ENCODE data around the gene PDXP.

PDXP gene

DNA sequence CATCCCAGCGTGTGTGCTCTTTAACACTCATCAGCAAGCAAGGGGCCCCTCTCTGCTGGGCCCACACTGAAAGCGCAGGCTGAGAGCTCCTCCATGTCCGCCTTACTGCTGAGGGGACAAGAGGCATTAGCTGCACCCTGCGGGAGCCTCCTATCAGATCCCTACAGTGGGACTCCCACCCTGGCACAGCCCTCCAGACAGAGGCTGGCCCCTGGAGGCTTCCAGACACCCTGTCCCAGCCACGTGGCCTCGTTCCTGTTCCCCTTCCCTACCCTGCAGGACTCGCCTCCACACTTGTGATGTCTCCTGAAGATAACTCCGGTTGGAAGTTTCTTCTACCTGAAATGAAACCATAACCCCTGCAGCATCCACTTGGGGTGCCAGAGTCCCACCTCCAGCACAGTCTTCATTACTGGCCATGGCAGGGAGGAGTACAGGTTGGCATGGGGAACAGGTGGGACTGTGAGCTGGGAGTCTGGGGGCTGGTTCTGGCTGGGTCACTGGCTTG, 24.1 kb upstream of the PDXP start:
- TF ChIP-seq, protein P1, sequence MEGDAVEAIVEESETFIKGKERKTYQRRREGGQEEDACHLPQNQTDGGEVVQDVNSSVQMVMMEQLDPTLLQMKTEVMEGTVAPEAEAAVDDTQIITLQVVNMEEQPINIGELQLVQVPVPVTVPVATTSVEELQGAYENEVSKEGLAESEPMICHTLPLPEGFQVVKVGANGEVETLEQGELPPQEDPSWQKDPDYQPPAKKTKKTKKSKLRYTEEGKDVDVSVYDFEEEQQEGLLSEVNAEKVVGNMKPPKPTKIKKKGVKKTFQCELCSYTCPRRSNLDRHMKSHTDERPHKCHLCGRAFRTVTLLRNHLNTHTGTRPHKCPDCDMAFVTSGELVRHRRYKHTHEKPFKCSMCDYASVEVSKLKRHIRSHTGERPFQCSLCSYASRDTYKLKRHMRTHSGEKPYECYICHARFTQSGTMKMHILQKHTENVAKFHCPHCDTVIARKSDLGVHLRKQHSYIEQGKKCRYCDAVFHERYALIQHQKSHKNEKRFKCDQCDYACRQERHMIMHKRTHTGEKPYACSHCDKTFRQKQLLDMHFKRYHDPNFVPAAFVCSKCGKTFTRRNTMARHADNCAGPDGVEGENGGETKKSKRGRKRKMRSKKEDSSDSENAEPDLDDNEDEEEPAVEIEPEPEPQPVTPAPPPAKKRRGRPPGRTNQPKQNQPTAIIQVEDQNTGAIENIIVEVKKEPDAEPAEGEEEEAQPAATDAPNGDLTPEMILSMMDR (IDR thresholded peaks at IDR 0.05), result peak; percentile 40
- Histone ChIP-seq H3K36me3 (ENCODE audit: control insufficient read depth, insufficient read depth, low read length) (no peaks in the 10 kb centered on the region), H3K27me3 (ENCODE audit: control insufficient read depth, insufficient read depth, low read length) (no peaks in the 10 kb centered on the region), H3K79me2 (no peaks in the 10 kb centered on the region), H3K4me1 (peaks cover 47% of the 10 kb centered on the region), H3K9me3 (ENCODE audit: control insufficient read depth, low read length) (no peaks in the 10 kb centered on the region), H3K4me3 (ENCODE audit: low read depth, low read length) (peak overlapping the region; percentile 45), H3K27ac (peak overlapping the region; percentile 95), H3K4me2 (ENCODE audit: low read length) (peak overlapping the region; percentile 78), H3K9ac (no peak overlapping the region), H2AFZ (peak overlapping the region; percentile 57)

DNA sequence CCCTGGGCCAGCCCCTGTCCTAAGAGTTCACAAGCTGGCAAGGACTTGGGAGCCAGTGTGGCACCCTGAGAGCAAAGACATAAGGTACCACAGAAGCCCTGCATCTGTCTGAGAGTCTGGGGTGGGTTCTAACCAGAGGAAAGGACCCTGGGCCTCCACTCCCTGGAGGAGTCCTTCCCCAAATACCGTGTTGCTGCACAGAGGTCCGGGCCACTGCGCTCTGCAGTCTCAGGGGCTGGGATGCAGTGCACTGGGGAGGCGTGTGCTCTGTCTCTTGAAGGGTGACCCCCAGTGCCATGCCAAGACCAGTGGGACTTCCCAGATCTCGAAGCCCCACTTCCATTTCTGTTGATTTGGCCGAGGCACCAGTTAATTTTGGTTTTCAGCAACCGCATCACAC, 23.4 kb upstream of the PDXP start:
- no peaks in the 10 kb centered on the region for H3K27me3 ChIP-seq (ENCODE audit: control insufficient read depth, insufficient read depth, low read length)
- H3K36me3 ChIP-seq (ENCODE audit: control insufficient read depth, insufficient read depth, low read length), result no peaks in the 10 kb centered on the region
- peak overlapping the region; percentile 45 for H3K4me3 ChIP-seq (ENCODE audit: low read depth, low read length)
- peak overlapping the region; percentile 95 for H3K27ac ChIP-seq
- H3K9me3 ChIP-seq (ENCODE audit: control insufficient read depth, low read length), result no peaks in the 10 kb centered on the region
- no peaks in the 10 kb centered on the region for H3K79me2 ChIP-seq
- TF ChIP-seq, protein P1 (IDR thresholded peaks at IDR 0.05), result no peak
- peak overlapping the region; percentile 78 for H3K4me2 ChIP-seq (ENCODE audit: low read length)
- no peak overlapping the region for H2AFZ ChIP-seq
- H3K4me1 ChIP-seq, result peaks cover 47% of the 10 kb centered on the region
- H3K9ac ChIP-seq, result no peak overlapping the region

DNA sequence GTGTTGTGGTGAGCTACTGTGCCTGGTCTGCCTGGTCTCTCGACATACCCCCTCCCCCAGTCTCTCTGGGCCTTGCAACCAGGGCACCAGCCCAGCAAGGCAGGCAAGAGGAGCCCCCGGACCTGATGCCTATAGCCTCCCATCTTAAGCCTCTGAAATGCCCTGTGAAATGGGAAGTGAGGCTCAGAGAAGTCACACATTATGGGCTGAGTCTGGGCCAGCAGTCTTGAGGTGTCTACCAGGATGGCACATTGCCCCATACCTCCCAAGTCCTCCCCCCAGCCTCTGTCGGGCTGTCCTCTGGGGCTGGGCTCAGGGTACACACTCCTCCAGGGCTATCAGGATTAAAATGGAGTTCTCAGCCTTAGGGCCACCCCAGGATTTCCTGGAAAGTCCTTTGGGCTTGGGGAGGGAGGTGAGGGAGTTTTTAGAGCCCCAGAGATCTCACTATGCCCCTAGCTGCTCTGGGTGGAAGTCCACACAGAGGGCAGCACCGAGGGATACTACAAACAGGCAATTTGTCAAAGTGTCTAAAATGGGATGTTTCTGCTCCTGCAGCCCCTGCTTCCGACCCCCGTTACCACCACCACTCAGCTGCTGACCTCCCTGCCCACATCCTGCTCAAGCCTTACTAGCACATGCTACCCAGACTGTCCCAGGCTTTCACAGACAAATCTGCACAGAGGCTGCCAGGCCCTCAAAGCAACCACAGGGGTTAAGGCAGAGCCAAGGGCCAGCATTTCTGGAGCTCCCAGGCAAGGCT, 22.2 kb upstream of the PDXP start:
- H3K4me2 ChIP-seq (ENCODE audit: low read length), result peak overlapping the region; percentile 22
- no peak overlapping the region for H3K9ac ChIP-seq
- H3K4me3 ChIP-seq (ENCODE audit: low read depth, low read length), result no peak overlapping the region
- H3K79me2 ChIP-seq, result no peaks in the 10 kb centered on the region
- H3K36me3 ChIP-seq (ENCODE audit: control insufficient read depth, insufficient read depth, low read length), result no peaks in the 10 kb centered on the region
- H3K27me3 ChIP-seq (ENCODE audit: control insufficient read depth, insufficient read depth, low read length), result no peaks in the 10 kb centered on the region
- TF ChIP-seq, protein P1 (IDR thresholded peaks at IDR 0.05), result no peak
- H3K4me1 ChIP-seq, result peaks cover 50% of the 10 kb centered on the region
- H3K27ac ChIP-seq, result peak overlapping the region; percentile 95
- no peak overlapping the region for H2AFZ ChIP-seq
- H3K9me3 ChIP-seq (ENCODE audit: control insufficient read depth, low read length), result no peaks in the 10 kb centered on the region

DNA sequence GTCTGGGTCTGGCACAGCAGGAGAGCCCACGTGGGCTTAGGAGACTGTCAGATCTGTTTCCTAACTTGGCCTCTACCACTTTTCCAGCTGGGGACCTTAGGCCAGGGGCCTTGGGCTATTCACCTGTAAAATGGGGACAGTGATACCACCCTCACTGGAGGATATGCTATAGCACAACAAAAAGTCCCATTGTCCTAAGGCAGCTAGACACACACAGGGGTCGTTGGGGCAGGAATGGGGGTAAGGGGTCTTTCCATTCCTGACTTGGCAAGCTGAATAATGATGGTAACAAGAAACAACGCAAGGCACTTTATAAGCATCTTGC, 21.6 kb upstream of the PDXP start:
- TF ChIP-seq, protein P1 (IDR thresholded peaks at IDR 0.05), result no peak
- Histone ChIP-seq H3K4me1 (peaks cover 50% of the 10 kb centered on the region), H3K27me3 (ENCODE audit: control insufficient read depth, insufficient read depth, low read length) (no peaks in the 10 kb centered on the region), H3K36me3 (ENCODE audit: control insufficient read depth, insufficient read depth, low read length) (no peaks in the 10 kb centered on the region), H3K79me2 (no peaks in the 10 kb centered on the region), H2AFZ (no peak overlapping the region), H3K9me3 (ENCODE audit: control insufficient read depth, low read length) (no peaks in the 10 kb centered on the region), H3K4me2 (ENCODE audit: low read length) (no peak overlapping the region), H3K27ac (peak overlapping the region; percentile 95), H3K9ac (no peak overlapping the region), H3K4me3 (ENCODE audit: low read depth, low read length) (no peak overlapping the region)
